Keratinocyte (primary cell): ENCODE data around the gene NTN1. TPM values are rescaled to one million over a fixed set of nuclear protein-coding genes. Genes with fewer than 3 reads are reported as not detected.
"Not testable (repeated sequence)": the region's sequence is repeated elsewhere in the genome, so short reads cannot be mapped to it uniquely, and the experiment has no call there.

Experiments used
- DNase-seq: peaks from one replicate; pipeline ENCODE4 v3.0.0-alpha.2; 2011; ENCODE audit warnings: low read depth, missing footprints, low spot score
- FAIRE-seq: peaks from 2 replicates; lab custom pipeline; 2011; peaks lifted over from hg19 to GRCh38; lab: Jason Lieb, UNC
- H2AFZ ChIP-seq: 2 replicates; pipeline ENCODE4 v1.6.0; 2012; ENCODE audit warnings: low read length, control low read depth, inconsistent platforms; ENCODE audit not compliant: control insufficient read depth
- H3K27ac ChIP-seq: 2 replicates; pipeline ENCODE4 v1.5.1; 2011; ENCODE audit warnings: low read length; ENCODE audit not compliant: control insufficient read depth, insufficient read depth
- H3K27me3 ChIP-seq: 3 replicates; pipeline ENCODE4 v1.6.0; 2011; ENCODE audit warnings: low read length; ENCODE audit not compliant: control insufficient read depth, insufficient read depth; ENCODE audit errors: extremely low read depth
- H3K36me3 ChIP-seq, 2 experiments: 2 replicates in 1 of 2; 3 replicates in 1 of 2; pipeline ENCODE4 v1.5.1; 2011; ENCODE audit warnings: low read length in 2 of 2, mild to moderate bottlenecking in 1 of 2; ENCODE audit not compliant: control insufficient read depth in 2 of 2, insufficient read depth in 2 of 2; ENCODE audit errors: extremely low read depth in 1 of 2
- H3K4me1 ChIP-seq: 3 replicates; pipeline ENCODE4 v1.5.1; 2011; ENCODE audit warnings: low read length; ENCODE audit not compliant: control insufficient read depth, insufficient read depth; ENCODE audit errors: extremely low read depth
- H3K4me2 ChIP-seq: 3 replicates; pipeline ENCODE4 v1.6.0; 2011; ENCODE audit warnings: low read depth, low read length; ENCODE audit not compliant: control insufficient read depth, insufficient read depth; ENCODE audit errors: extremely low read depth
- H3K4me3 ChIP-seq, 3 experiments: fragments of 200-600 bp in 1 of 3; sonication (generic) in 1 of 3; 2 replicates in 2 of 3; 3 replicates in 1 of 3; pipeline ENCODE4 v1.5.1; 2011 to 2016; ENCODE audit warnings: low read length in 3 of 3, mild to moderate bottlenecking in 3 of 3, control low read depth in 2 of 3, inconsistent platforms in 1 of 3, low read depth in 1 of 3, mixed read lengths in 1 of 3, mixed run types in 1 of 3, moderate library complexity in 1 of 3; ENCODE audit not compliant: control insufficient read depth in 2 of 3, insufficient read depth in 2 of 3; ENCODE audit errors: extremely low read depth in 1 of 3
- H3K79me2 ChIP-seq: 2 replicates; pipeline ENCODE4 v1.6.0; 2012; ENCODE audit warnings: low read length; ENCODE audit not compliant: control insufficient read depth, insufficient read depth
- H3K9ac ChIP-seq: 3 replicates; pipeline ENCODE4 v1.6.0; 2011; ENCODE audit warnings: low read length; ENCODE audit not compliant: control insufficient read depth, insufficient read depth; ENCODE audit errors: extremely low read depth
- H3K9me1 ChIP-seq: 3 replicates; pipeline ENCODE4 v1.6.0; 2011; ENCODE audit warnings: low read length; ENCODE audit not compliant: control insufficient read depth, insufficient read depth; ENCODE audit errors: extremely low read depth
- H3K9me3 ChIP-seq: 2 replicates; pipeline ENCODE4 v1.5.1; 2012; ENCODE audit warnings: low read depth, low read length; ENCODE audit not compliant: control insufficient read depth
- H4K20me1 ChIP-seq: 3 replicates; pipeline ENCODE4 v1.6.0; 2011; ENCODE audit warnings: low read length; ENCODE audit not compliant: control insufficient read depth, insufficient read depth; ENCODE audit errors: extremely low read depth
- EZH2 ChIP-seq: IDR thresholded peaks from one replicate; pipeline ENCODE4 v1.6.1; 2012; ENCODE audit warnings: inconsistent platforms, mild to moderate bottlenecking, low read length, moderate library complexity
- dilution Hi-C: fragments of 300-500 bp; cut with MboI; formaldehyde crosslinking; loops from one replicate; pipeline ENCODE4 v1.7.0; 2020; ENCODE audit warnings: low sequenced_read_pairs; ENCODE audit not compliant: extremely low pct_ligation_motif_present
- polyA plus RNA-seq, 5 experiments: library from polyadenylated mRNA; depleted of rRNA in 3 of 5; stranded (reverse) in 3 of 5; stranded (forward) in 1 of 5; unstranded in 1 of 5; fragments of >200 nt; gene quantifications; 1 replicate in 1 of 5; 2 replicates in 3 of 5; 3 replicates in 1 of 5; pipeline versions ENCODE4 v1.2.1 to v1.2.3, GENCODE V29; 2011 to 2012; ENCODE audit warnings: missing spikeins in 2 of 5, low read depth in 1 of 5, low replicate concordance in 1 of 5
- TF ChIP-seq, protein P1 (sequence below), 3 experiments: IDR thresholded peaks in 1 of 3; conservative IDR thresholded peaks in 1 of 3; optimal IDR thresholded peaks in 1 of 3; 2 replicates in 2 of 3; 3 replicates in 1 of 3; pipeline versions ENCODE3 to v1.5.1; 2011; ENCODE audit warnings: low read length in 3 of 3, mild to moderate bottlenecking in 3 of 3, moderate library complexity in 2 of 3, control low read depth in 1 of 3, inconsistent platforms in 1 of 3; ENCODE audit not compliant: insufficient read depth in 2 of 3; ENCODE audit errors: extremely low read depth in 1 of 3

NTN1 gene
- polyA plus RNA-seq, 1 donor (not counting 4 experiments of a cell fraction or from before 2014, with no cell fraction given), result 0.10 TPM

DNA sequence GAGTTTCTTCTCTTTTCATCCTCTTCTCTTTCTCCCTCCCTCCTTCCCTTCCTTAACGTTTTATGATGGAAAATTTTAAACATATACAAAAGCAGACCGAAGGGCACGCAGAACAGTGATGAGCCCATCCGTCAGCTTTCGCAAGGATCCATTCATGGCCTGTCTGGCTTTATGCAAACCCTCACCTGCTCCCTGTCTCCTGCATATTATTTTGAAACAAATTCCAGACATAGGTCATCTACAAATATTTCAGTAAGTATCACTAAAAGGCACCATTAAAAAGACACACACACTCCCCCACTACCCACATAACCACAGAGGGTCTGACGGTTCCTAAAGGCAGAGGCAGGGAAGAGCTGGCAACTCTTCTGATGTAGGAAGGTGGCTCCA lies 235.0 kb downstream of the NTN1 start:
- H3K9me3 ChIP-seq, result no peaks in the 10 kb centered on the region
- dilution Hi-C loops, result no loop called here
- DNase-seq (no peak), FAIRE-seq (no peak)
- no peak overlapping the region for H3K4me3 ChIP-seq
- no peaks in the 10 kb centered on the region for H3K4me1 ChIP-seq
- no peaks in the 10 kb centered on the region for H3K36me3 ChIP-seq
- H3K4me2 ChIP-seq, result no peak overlapping the region
- H3K27ac ChIP-seq, result no peak overlapping the region
- TF ChIP-seq, protein P1, sequence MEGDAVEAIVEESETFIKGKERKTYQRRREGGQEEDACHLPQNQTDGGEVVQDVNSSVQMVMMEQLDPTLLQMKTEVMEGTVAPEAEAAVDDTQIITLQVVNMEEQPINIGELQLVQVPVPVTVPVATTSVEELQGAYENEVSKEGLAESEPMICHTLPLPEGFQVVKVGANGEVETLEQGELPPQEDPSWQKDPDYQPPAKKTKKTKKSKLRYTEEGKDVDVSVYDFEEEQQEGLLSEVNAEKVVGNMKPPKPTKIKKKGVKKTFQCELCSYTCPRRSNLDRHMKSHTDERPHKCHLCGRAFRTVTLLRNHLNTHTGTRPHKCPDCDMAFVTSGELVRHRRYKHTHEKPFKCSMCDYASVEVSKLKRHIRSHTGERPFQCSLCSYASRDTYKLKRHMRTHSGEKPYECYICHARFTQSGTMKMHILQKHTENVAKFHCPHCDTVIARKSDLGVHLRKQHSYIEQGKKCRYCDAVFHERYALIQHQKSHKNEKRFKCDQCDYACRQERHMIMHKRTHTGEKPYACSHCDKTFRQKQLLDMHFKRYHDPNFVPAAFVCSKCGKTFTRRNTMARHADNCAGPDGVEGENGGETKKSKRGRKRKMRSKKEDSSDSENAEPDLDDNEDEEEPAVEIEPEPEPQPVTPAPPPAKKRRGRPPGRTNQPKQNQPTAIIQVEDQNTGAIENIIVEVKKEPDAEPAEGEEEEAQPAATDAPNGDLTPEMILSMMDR (optimal IDR thresholded peaks at IDR 0.05 in 1 of 3, IDR thresholded peaks at IDR 0.05 in 1 of 3, conservative IDR thresholded peaks at IDR 0.05 in 1 of 3; ENCODE audit: extremely low read depth in 1 of 3, insufficient read depth in 2 of 3, low read length in 3 of 3), result no peak
- TF ChIP-seq EZH2, result no peak
- no peaks in the 10 kb centered on the region for H3K79me2 ChIP-seq
- H3K27me3 ChIP-seq, result no peaks in the 10 kb centered on the region
- no peaks in the 10 kb centered on the region for H4K20me1 ChIP-seq
- H3K9ac ChIP-seq, result no peak overlapping the region
- no peaks in the 10 kb centered on the region for H3K9me1 ChIP-seq
- H2AFZ ChIP-seq, result no peak overlapping the region

DNA sequence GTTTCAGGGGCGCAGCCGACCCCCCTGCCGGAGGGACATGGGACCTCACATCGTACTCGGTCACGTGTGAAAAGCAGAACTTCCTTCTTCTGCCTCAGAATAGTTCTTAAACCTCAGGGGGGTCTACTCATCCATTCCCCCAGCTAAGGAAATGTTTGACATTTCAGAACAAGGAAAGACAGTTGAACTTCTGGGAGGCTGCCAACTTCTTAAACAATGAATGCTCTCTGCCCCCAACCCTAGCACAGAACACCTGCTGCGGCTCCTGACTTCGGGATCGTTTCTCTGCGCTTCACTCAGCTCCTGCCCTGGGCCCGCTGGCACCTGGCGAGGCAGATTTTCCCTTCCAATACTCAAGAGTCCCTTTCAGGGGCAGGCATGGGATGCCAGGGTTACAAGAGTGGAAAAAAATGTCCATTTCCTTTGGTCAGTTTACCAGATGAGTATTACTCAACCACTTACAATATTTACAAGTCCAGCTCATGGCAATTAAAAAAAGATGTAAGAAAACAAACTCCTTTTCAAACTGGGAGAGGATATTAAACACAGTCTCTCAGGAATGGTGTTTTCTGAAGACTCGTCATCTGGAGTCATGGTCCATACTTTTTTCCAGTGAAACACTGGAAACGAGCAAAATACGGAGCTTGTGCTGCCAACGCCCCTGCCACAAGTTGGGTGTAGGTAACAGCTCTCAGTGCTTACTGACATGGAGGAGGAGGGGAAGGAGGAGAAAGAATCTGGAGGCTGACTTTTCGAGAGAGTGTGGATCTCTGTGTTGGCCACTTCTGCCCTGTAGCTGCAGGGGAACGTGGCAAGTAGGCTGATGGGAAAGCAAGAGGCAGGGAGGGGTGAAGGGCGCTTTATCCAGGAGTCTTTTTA lies 235.7 kb downstream of the NTN1 start:
- Histone ChIP-seq H3K9me3 (no peaks in the 10 kb centered on the region), H3K36me3 (no peaks in the 10 kb centered on the region), H3K27me3 (no peaks in the 10 kb centered on the region), H2AFZ (no peak overlapping the region), H3K79me2 (no peaks in the 10 kb centered on the region), H3K9me1 (no peaks in the 10 kb centered on the region), H3K27ac (no peak overlapping the region), H3K9ac (no peak overlapping the region), H3K4me3 (no peak overlapping the region), H3K4me2 (no peak overlapping the region), H4K20me1 (no peaks in the 10 kb centered on the region), H3K4me1 (no peaks in the 10 kb centered on the region)
- DNase-seq (no peak), FAIRE-seq (no peak)
- dilution Hi-C loops, result no loop called here
- TF ChIP-seq, protein P1 (optimal IDR thresholded peaks at IDR 0.05 in 1 of 3, IDR thresholded peaks at IDR 0.05 in 1 of 3, conservative IDR thresholded peaks at IDR 0.05 in 1 of 3; ENCODE audit: extremely low read depth in 1 of 3, insufficient read depth in 2 of 3, low read length in 3 of 3), result no peak
- TF ChIP-seq EZH2, result no peak

DNA sequence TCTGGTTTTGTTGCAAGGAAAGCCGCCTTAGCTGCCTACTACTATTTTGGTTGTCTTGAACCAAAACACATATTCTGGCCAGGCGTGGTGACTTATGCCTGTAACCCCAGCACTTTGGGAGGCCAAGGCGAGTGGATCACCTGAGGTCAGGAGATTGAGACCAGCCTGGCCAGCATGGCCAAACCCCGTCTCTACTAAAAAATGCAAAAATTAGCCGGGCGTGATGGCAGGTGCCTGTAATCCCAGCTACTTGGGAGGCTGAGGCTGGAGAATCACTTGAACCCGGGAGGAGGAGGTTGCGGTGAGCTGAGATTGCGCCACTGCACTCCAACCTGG lies 236.3 kb downstream of the NTN1 start:
- H3K9me1 ChIP-seq, H4K20me1 ChIP-seq, H3K27me3 ChIP-seq, H3K36me3 ChIP-seq, H3K9me3 ChIP-seq, DNase-seq, H3K9ac ChIP-seq, H3K79me2 ChIP-seq, dilution Hi-C loops, H3K4me3 ChIP-seq, H3K27ac ChIP-seq, FAIRE-seq, H3K4me1 ChIP-seq, H3K4me2 ChIP-seq, H2AFZ ChIP-seq: not testable (repeated sequence)
